ENCODE results near the gene TM7SF3.
"Not testable (repeated sequence)": the region's sequence is repeated elsewhere in the genome, so short reads cannot be mapped to it uniquely, and the experiment has no call there.

The TM7SF3 gene

DNA sequence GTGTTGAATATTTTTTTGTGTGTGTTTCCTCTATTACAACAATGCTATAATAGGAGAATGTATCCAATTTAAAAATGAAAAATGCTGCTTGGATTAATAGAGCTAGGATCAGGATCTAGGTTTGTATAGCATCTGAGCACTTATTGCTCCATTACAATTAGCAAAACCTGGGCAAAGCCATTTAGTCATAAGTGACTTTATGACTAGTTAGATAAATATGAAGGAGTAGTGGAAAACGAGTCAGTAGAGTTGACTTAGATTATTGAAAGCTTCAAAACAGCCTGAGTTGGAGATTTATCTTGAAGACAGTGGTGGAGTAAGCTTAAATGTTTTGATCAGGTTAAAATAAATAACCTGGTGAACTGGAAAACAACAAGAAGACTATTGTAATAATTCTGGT is 10.9 kb upstream of the TM7SF3 start:
- no peak for ATAC-seq
- H3K9me3 Mint-ChIP-seq: no peaks in the 10 kb centered on the region
- peaks cover 47% of the 10 kb centered on the region for H3K36me3 Mint-ChIP-seq
- peak overlapping the region; percentile 2 for H3K4me3 Mint-ChIP-seq
- no peak for DNase-seq (ENCODE audit: low spot score in 2 of 2)
- H3K27ac Mint-ChIP-seq: peak overlapping the region; percentile 76
- H3K4me1 Mint-ChIP-seq: peaks cover 37% of the 10 kb centered on the region

- Mint-ChIP-seq H3K27ac (no peak overlapping the region), H3K4me1 (peaks cover 37% of the 10 kb centered on the region), H3K36me3 (peaks cover 38% of the 10 kb centered on the region), H3K9me3 (no peaks in the 10 kb centered on the region), H3K4me3 (no peak overlapping the region)
- ATAC-seq (no peak), DNase-seq (ENCODE audit: low spot score in 2 of 2) (no peak)
These were observed 10.1 kb upstream of the TM7SF3 start for GRCh38 chr12:27024291-27024690.

- no peak overlapping the region for H3K4me3 Mint-ChIP-seq
- no peak overlapping the region for H3K27ac Mint-ChIP-seq
- DNase-seq (ENCODE audit: low spot score in 2 of 2) (no peak), ATAC-seq (no peak)
- H3K9me3 Mint-ChIP-seq: no peaks in the 10 kb centered on the region
- peaks cover 33% of the 10 kb centered on the region for H3K4me1 Mint-ChIP-seq
- H3K36me3 Mint-ChIP-seq: peaks cover 7% of the 10 kb centered on the region
These were observed 6.6 kb upstream of the TM7SF3 start for GRCh38 chr12:27020761-27021160.

DNA sequence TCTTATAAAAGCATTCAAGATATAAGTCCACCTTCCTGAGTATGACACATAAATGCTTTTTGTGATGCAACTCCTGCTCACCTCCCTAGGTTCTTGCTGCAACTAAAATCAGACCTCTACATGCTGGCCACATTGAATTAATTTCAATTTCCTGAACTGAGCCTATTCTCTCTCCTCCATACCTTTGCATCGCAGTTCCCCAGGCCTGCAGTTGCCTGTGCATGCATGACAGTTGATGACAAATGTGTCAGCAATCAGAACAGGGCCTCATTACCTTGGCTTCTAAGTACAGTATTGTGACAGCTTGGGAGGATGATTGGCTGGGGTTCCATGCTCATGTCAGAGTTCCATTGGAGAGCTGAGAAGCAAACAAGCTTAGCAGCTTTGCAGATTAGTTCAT is 3.9 kb upstream of the TM7SF3 start:
- H3K4me1 Mint-ChIP-seq: peaks cover 22% of the 10 kb centered on the region
- ATAC-seq (no peak), DNase-seq (ENCODE audit: low spot score in 2 of 2) (no peak)
- peaks cover 7% of the 10 kb centered on the region for H3K36me3 Mint-ChIP-seq
- H3K27ac Mint-ChIP-seq: no peak overlapping the region
- no peak overlapping the region for H3K4me3 Mint-ChIP-seq
- no peaks in the 10 kb centered on the region for H3K9me3 Mint-ChIP-seq

- H3K4me1 Mint-ChIP-seq: peaks cover 20% of the 10 kb centered on the region
- H3K27ac Mint-ChIP-seq; DNase-seq (ENCODE audit: low spot score in 2 of 2); H3K36me3 Mint-ChIP-seq; H3K9me3 Mint-ChIP-seq; ATAC-seq; H3K4me3 Mint-ChIP-seq: not testable (repeated sequence)
These were observed 3.1 kb upstream of the TM7SF3 start for GRCh38 chr12:27017163-27017823.

DNA sequence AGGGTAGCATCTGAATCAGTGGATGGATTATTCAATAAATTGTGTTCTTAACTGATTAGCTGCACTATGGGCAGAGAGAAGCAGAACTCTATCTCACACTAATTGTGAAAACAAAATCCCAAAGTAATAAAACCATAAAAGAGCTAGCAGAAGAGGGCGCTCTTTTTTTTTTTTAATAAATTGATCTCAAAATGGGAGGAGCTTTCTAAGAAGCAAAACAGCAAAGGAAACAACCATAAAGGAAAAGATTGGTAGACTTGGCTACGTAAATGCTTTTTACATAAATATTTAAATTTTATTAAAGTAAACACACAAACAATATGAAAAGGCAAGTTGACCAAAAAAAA is 1.5 kb upstream of the TM7SF3 start:
- Mint-ChIP-seq H3K27ac (peak overlapping the region; percentile 91), H3K36me3 (peaks cover 8% of the 10 kb centered on the region), H3K4me3 (peak overlapping the region; percentile 80), H3K4me1 (peaks cover 26% of the 10 kb centered on the region), H3K9me3 (no peaks in the 10 kb centered on the region)
- no peak for DNase-seq (ENCODE audit: low spot score in 2 of 2)
- no peak for ATAC-seq

DNA sequence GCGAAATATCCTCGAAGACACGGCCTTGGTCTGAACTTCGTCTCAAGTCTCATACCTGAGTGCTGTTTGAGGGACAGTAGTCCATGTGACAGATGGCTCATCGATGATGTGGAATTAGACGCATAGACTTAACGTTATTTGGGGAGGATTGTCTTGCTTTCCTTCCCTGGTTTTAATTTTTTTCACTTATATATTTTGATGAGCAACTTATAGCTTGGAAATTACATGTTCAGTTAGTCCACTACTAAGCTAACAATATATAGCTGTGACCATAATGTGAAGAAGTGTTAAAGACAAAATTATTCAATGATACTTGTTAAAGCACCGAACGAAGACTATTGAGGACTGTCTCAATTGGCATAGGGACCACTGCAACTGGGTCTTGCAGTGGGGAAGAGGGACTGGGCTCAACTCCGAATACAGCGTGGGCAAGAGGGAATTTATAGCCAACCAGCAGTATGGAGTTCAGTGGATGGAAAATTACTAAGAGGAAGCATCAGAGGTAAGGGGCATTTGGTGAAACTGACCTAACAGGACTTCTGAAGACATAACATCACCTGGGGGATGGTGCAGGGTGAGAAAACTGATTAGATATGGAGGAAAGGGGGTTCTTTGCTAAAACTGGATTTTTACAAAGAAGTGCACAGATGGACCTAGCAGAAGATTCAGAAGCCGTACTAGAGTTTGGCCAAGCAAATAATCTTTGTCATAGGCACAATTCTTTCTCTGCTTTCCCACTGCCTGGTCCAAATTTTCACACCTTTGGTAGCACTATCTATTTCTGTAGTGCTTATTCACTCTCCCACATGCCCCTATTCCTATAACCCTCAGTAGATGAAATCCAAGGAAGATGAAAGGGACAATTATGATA is 910 bp upstream of the TM7SF3 start:
- Mint-ChIP-seq H3K27ac (peak overlapping the region; percentile 91), H3K4me1 (peaks cover 33% of the 10 kb centered on the region), H3K9me3 (no peaks in the 10 kb centered on the region), H3K36me3 (peaks cover 15% of the 10 kb centered on the region), H3K4me3 (peak overlapping the region; percentile 80)
- DNase-seq (ENCODE audit: low spot score in 2 of 2) (no peak), ATAC-seq (no peak)

GRCh38 chr12:27013611-27014084 is 536 bp downstream of the TM7SF3 start:
- H3K9me3 Mint-ChIP-seq: no peaks in the 10 kb centered on the region
- H3K36me3 Mint-ChIP-seq: peaks cover 21% of the 10 kb centered on the region
- peaks cover 36% of the 10 kb centered on the region for H3K4me1 Mint-ChIP-seq
- ATAC-seq: peak; percentile 38
- H3K27ac Mint-ChIP-seq: peak overlapping the region; percentile 91
- peak overlapping the region; percentile 80 for H3K4me3 Mint-ChIP-seq
- DNase-seq (ENCODE audit: low spot score in 2 of 2): no peak

DNA sequence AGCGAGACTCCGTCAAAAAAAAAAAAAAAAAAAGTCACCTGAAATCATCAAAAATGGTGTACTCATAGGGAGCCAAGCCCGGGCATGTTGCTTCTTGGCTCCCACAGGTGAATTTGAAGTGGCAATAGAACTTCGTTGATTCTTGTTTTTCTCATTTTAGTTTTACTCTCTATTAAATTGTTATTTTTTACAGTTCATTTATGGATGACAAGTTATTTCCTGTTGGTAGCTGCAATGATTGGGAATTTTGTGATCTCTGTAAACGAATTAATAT is 1.3 kb downstream of the TM7SF3 start:
- ATAC-seq (no peak), DNase-seq (ENCODE audit: low spot score in 2 of 2) (no peak)
- Mint-ChIP-seq H3K4me1 (peaks cover 36% of the 10 kb centered on the region), H3K9me3 (no peaks in the 10 kb centered on the region), H3K27ac (no peak overlapping the region), H3K4me3 (peak overlapping the region; percentile 80), H3K36me3 (peaks cover 21% of the 10 kb centered on the region)

- Mint-ChIP-seq H3K36me3 (peaks cover 21% of the 10 kb centered on the region), H3K4me1 (peaks cover 36% of the 10 kb centered on the region), H3K27ac (no peak overlapping the region), H3K4me3 (peak overlapping the region; percentile 80), H3K9me3 (no peaks in the 10 kb centered on the region)
- ATAC-seq (no peak), DNase-seq (ENCODE audit: low spot score in 2 of 2) (no peak)
These were observed 1.8 kb downstream of the TM7SF3 start for GRCh38 chr12:27012239-27012981.

DNA sequence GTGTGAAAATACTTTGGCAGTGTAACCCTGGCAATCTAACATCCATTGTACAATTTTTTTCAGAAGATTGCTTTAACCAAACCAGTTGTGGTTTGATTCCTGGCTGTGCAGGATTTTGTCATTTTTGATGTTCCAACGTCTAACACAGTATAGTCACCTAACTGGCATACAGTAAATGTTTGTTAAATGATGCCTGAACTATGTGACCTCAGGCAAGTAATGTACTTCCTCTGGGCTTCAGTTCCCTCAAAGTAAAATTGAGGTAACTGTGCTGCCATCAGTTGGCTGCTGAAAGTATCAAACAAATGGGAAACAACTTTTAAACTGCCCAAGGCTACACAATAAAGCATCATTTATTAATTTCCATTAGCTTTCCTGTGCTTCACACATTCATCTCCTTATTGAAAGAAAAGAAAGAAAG is 4.3 kb downstream of the TM7SF3 start:
- peaks cover 27% of the 10 kb centered on the region for H3K4me1 Mint-ChIP-seq
- H3K36me3 Mint-ChIP-seq: peaks cover 21% of the 10 kb centered on the region
- ATAC-seq: no peak
- no peaks in the 10 kb centered on the region for H3K9me3 Mint-ChIP-seq
- H3K4me3 Mint-ChIP-seq: no peak overlapping the region
- DNase-seq (ENCODE audit: low spot score in 2 of 2): no peak
- no peak overlapping the region for H3K27ac Mint-ChIP-seq

DNA sequence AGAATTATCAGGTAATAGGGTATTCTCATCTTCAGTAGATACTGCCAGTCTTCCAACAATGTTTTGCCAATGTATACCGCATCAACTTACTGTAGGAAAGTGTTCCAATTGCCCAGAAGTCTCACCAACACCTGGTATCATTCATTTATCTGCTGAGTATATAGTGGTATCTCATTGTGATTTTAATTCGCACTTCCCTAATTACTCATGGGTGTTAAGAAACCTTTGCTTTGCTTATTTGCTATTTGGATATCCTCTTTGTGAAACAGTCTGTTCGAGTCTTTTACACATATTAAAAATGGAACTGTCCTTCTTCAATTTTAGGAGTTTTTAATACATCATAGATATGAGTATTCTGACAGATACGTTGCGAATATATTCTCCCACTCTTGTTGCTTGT is 6.1 kb downstream of the TM7SF3 start:
- Mint-ChIP-seq H3K4me3 (no peak overlapping the region), H3K4me1 (peaks cover 20% of the 10 kb centered on the region), H3K36me3 (peaks cover 21% of the 10 kb centered on the region), H3K27ac (no peak overlapping the region), H3K9me3 (no peaks in the 10 kb centered on the region)
- no peak for DNase-seq (ENCODE audit: low spot score in 2 of 2)
- ATAC-seq: no peak

GRCh38 chr12:27006797-27007467 is 7.3 kb downstream of the TM7SF3 start:
- no peak overlapping the region for H3K27ac Mint-ChIP-seq
- peaks cover 24% of the 10 kb centered on the region for H3K36me3 Mint-ChIP-seq
- DNase-seq (ENCODE audit: low spot score in 2 of 2): no peak
- no peak for ATAC-seq
- H3K4me3 Mint-ChIP-seq: no peak overlapping the region
- H3K4me1 Mint-ChIP-seq: peaks cover 21% of the 10 kb centered on the region
- no peaks in the 10 kb centered on the region for H3K9me3 Mint-ChIP-seq

DNA sequence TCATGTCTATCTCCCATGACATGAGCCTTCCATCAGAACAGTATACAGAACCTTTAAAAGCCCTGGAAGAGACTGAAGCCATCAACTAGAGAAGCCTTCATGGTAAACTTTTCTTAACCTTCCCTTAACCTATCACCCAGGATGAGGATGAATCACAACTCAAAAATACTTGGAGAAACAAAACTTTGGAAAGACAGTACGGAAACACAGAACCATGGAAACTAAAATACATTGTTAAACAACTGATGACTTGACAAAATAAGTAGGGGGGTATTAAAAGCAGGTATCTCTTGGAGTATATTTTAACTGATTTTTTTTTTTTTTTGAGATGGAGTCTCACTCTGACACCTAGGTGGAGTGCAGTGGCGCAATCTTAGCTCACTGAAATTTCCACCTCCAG is 8.7 kb downstream of the TM7SF3 start:
- ATAC-seq (no peak), DNase-seq (ENCODE audit: low spot score in 2 of 2) (no peak)
- H3K27ac Mint-ChIP-seq: no peak overlapping the region
- peaks cover 19% of the 10 kb centered on the region for H3K4me1 Mint-ChIP-seq
- H3K4me3 Mint-ChIP-seq: no peak overlapping the region
- H3K9me3 Mint-ChIP-seq: no peaks in the 10 kb centered on the region
- H3K36me3 Mint-ChIP-seq: peaks cover 17% of the 10 kb centered on the region

Data from stimulated activated effector memory CD8-positive, alpha-beta T cell treated with anti-CD3 and anti-CD28 coated beads, Interleukin-12 subunit alpha, Interleukin-12 subunit beta, amount 100 ng/mL, for 72 hours (primary cell).